H7 (cell line): ENCODE measurements around the gene UFD1. TPM values are rescaled to one million over a fixed set of nuclear protein-coding genes. Genes with fewer than 3 reads are reported as not detected.

Source experiments
- DNase-seq: peaks from one replicate; pipeline ENCODE4 v3.0.0; 2012
- H3K27me3 ChIP-seq: 2 replicates; pipeline ENCODE4 v1.6.0; 2011; ENCODE audit warnings: mild to moderate bottlenecking, low read length; ENCODE audit not compliant: control insufficient read depth, insufficient read depth
- H3K36me3 ChIP-seq: replicated peaks from 2 replicates; pipeline ENCODE4 v1.5.1; 2011; ENCODE audit warnings: low read length; ENCODE audit not compliant: control insufficient read depth, insufficient read depth
- H3K4me3 ChIP-seq: 2 replicates; pipeline ENCODE4 v1.5.1; 2011; ENCODE audit warnings: low read depth, mild to moderate bottlenecking, control low read depth, low read length, moderate library complexity; ENCODE audit not compliant: insufficient read depth
- total RNA-seq: library from RNA; depleted of rRNA; stranded (reverse); fragments of >200 nt; shearing (Covaris generic); gene quantifications from 2 replicates; pipeline ENCODE4 v1.2.3, GENCODE V29; 2014

The UFD1 gene
- total RNA-seq, 1 experiment from 2014 or later = 61.3 TPM

- DNase-seq = no peak
- peaks cover 31% of the 10 kb centered on the region for H3K27me3 ChIP-seq
- no peak overlapping the region for H3K4me3 ChIP-seq
- H3K36me3 ChIP-seq = peaks cover 6% of the 10 kb centered on the region
These were observed 41.0 kb upstream of the UFD1 start for GRCh38 chr22:19520007-19520406.

- DNase-seq = no peak
These were observed 40.3 kb upstream of the UFD1 start for GRCh38 chr22:19519041-19519926.

GRCh38 chr22:19518635-19519034 is 39.6 kb upstream of the UFD1 start:
- Histone ChIP-seq H3K36me3 (peaks cover 10% of the 10 kb centered on the region), H3K27me3 (peaks cover 18% of the 10 kb centered on the region), H3K4me3 (no peak overlapping the region)
- DNase-seq = no peak

More at GRCh38 chr22:19519041-19519926, 40.3 kb upstream of the UFD1 start:
- Histone ChIP-seq H3K36me3 (peaks cover 10% of the 10 kb centered on the region), H3K4me3 (no peak overlapping the region), H3K27me3 (peaks cover 24% of the 10 kb centered on the region)

GRCh38 chr22:19517919-19518611 is 39.1 kb upstream of the UFD1 start:
- no peak overlapping the region for H3K4me3 ChIP-seq
- DNase-seq = no peak

GRCh38 chr22:19517171-19517500 is 38.1 kb upstream of the UFD1 start:
- Histone ChIP-seq H3K36me3 (peaks cover 11% of the 10 kb centered on the region), H3K27me3 (peaks cover 3% of the 10 kb centered on the region), H3K4me3 (no peak overlapping the region)
- DNase-seq = no peak

More at GRCh38 chr22:19517919-19518611, 39.1 kb upstream of the UFD1 start:
- peaks cover 10% of the 10 kb centered on the region for H3K36me3 ChIP-seq
- peaks cover 12% of the 10 kb centered on the region for H3K27me3 ChIP-seq

GRCh38 chr22:19516378-19517170 is 37.6 kb upstream of the UFD1 start:
- Histone ChIP-seq H3K4me3 (no peak overlapping the region), H3K36me3 (peaks cover 11% of the 10 kb centered on the region), H3K27me3 (peaks cover under 1% of the 10 kb centered on the region)
- no peak for DNase-seq

- Histone ChIP-seq H3K27me3 (no peaks in the 10 kb centered on the region; the same call in 1 of the 2 replicates), H3K4me3 (no peak overlapping the region), H3K36me3 (peaks cover 11% of the 10 kb centered on the region)
- DNase-seq = no peak
These were observed 36.8 kb upstream of the UFD1 start for GRCh38 chr22:19515654-19516377.

GRCh38 chr22:19514831-19515565 is 36.0 kb upstream of the UFD1 start:
- DNase-seq = no peak
- peaks cover 11% of the 10 kb centered on the region for H3K36me3 ChIP-seq
- no peaks in the 10 kb centered on the region for H3K27me3 ChIP-seq
- no peak overlapping the region for H3K4me3 ChIP-seq

GRCh38 chr22:19513823-19514222 is 34.8 kb upstream of the UFD1 start:
- Histone ChIP-seq H3K4me3 (no peak overlapping the region), H3K27me3 (no peaks in the 10 kb centered on the region), H3K36me3 (peaks cover 11% of the 10 kb centered on the region)
- no peak for DNase-seq

- Histone ChIP-seq H3K36me3 (peaks cover 12% of the 10 kb centered on the region), H3K4me3 (no peak overlapping the region), H3K27me3 (no peaks in the 10 kb centered on the region)
- no peak for DNase-seq
These were observed 31.9 kb upstream of the UFD1 start for GRCh38 chr22:19510919-19511341.

GRCh38 chr22:19509923-19510322 is 30.9 kb upstream of the UFD1 start:
- peaks cover 10% of the 10 kb centered on the region for H3K36me3 ChIP-seq
- no peak for DNase-seq
- H3K27me3 ChIP-seq = no peaks in the 10 kb centered on the region
- H3K4me3 ChIP-seq = no peak overlapping the region

GRCh38 chr22:19509191-19509590 is 30.2 kb upstream of the UFD1 start:
- H3K36me3 ChIP-seq = peaks cover 7% of the 10 kb centered on the region
- no peaks in the 10 kb centered on the region for H3K27me3 ChIP-seq
- no peak for DNase-seq
- no peak overlapping the region for H3K4me3 ChIP-seq

GRCh38 chr22:19508024-19508776 is 29.2 kb upstream of the UFD1 start:
- no peak overlapping the region for H3K4me3 ChIP-seq
- peaks cover 7% of the 10 kb centered on the region for H3K36me3 ChIP-seq
- no peaks in the 10 kb centered on the region for H3K27me3 ChIP-seq
- DNase-seq = no peak
